Measurements from ENCODE around the gene CNOT3. TPM values are rescaled to one million over a fixed set of nuclear protein-coding genes. Genes with fewer than 3 reads are reported as not detected.

The CNOT3 gene
- total and polyA plus RNA-seq, 2 donors (not counting 1 experiment from before 2014, with no cell fraction given) = 28.1 to 82.1 TPM

DNA sequence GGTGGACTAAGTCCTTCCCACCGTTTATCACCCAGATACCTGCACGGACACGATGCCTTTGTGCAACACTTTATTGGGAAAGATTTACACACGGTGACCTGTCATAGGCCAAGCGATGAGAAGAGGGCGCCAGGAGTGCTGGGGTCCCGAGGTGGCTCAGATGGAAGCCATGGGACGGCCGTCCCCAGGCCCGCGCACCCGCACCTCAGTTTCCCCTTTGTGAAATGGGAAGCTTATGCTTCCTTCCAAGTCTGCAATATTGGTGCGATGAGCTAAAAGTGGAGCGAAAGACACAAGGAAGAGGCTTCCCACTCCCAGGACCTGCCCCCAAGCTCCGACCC is 35.8 kb downstream of the CNOT3 start:
- no peak overlapping the region for H3K27ac ChIP-seq (ENCODE audit: low read length in 2 of 2)
- ChIA-PET POLR2A (interaction anchor here (0.6 to 1.8 kb wide), 2 partner anchors 16 to 443 kb away, joined by 8 read pairs; partner anchors contain the start of gene MBOAT7), CTCF (interaction anchor here (0.9 to 8.5 kb wide), 3 partner anchors 17 to 59 kb away, joined by 3 to 50 read pairs (median 3); partner anchors contain the start of genes MBOAT7 and TSEN34)
- H3K4me1 ChIP-seq (ENCODE audit: control insufficient read depth in 2 of 2, insufficient read depth in 2 of 2, low read length in 2 of 2) = peaks cover 16 to 21% of the 10 kb centered on the region in 2 donors
- Mint-ChIP-seq H3K4me3 (no peak overlapping the region), H3K27me3 (no peaks in the 10 kb centered on the region), H3K4me1 (peaks cover 18% of the 10 kb centered on the region), H3K27ac (no peak overlapping the region), H3K9me3 (ENCODE audit: insufficient read depth) (no peaks in the 10 kb centered on the region)
- peaks cover 0 to 10% (median under 1%) of the 10 kb centered on the region in 4 experiments for H3K27me3 ChIP-seq (replicated peaks in 1 of 4; ENCODE audit: control extremely low read depth in 1 of 4, control insufficient read depth in 3 of 4, insufficient read depth in 4 of 4, low read length in 3 of 4)
- WGBS (ENCODE audit: insufficient coverage) = 54% methylated on average over 14 of the region's 15 CpGs
- H4K20me1 ChIP-seq (ENCODE audit: control insufficient read depth, insufficient read depth, low read length, poor library complexity, severe bottlenecking) = peaks cover 7% of the 10 kb centered on the region
- H3K9ac ChIP-seq (ENCODE audit: low read length) = no peak overlapping the region
- ATAC-seq (ENCODE audit: low read depth) (no peak), DNase-seq (no peak)
- no peaks in the 10 kb centered on the region for H3K79me2 ChIP-seq (ENCODE audit: control insufficient read depth, insufficient read depth, low read length)
- no peak overlapping the region for H2AFZ ChIP-seq (ENCODE audit: insufficient read depth, low read depth, low read length, poor library complexity, severe bottlenecking)
- H3K36me3 ChIP-seq (replicated peaks in 1 of 2; ENCODE audit: control extremely low read depth in 1 of 2, control insufficient read depth in 1 of 2, extremely low read depth in 1 of 2, insufficient read depth in 2 of 2, low read length in 1 of 2) = peaks cover 0 to 1% of the 10 kb centered on the region in 2 experiments
- H3K4me3 ChIP-seq (ENCODE audit: control extremely low read depth in 1 of 5, extremely low read depth in 1 of 5, insufficient read depth in 1 of 5, low read depth in 2 of 5, low read length in 4 of 5) = no peak overlapping the region
- intact Hi-C loops (cut with micrococcal nuclease) = loop anchor here (1.0 kb wide), 1 partner anchor 16 kb away; the partner anchor contains the start of gene MBOAT7
- no peak for TF ChIP-seq EZH2 (IDR thresholded peaks at IDR 0.05; ENCODE audit: borderline replicate concordance, insufficient read depth, low read depth, low read length, poor library complexity, severe bottlenecking)
- TF ChIP-seq, protein P1, sequence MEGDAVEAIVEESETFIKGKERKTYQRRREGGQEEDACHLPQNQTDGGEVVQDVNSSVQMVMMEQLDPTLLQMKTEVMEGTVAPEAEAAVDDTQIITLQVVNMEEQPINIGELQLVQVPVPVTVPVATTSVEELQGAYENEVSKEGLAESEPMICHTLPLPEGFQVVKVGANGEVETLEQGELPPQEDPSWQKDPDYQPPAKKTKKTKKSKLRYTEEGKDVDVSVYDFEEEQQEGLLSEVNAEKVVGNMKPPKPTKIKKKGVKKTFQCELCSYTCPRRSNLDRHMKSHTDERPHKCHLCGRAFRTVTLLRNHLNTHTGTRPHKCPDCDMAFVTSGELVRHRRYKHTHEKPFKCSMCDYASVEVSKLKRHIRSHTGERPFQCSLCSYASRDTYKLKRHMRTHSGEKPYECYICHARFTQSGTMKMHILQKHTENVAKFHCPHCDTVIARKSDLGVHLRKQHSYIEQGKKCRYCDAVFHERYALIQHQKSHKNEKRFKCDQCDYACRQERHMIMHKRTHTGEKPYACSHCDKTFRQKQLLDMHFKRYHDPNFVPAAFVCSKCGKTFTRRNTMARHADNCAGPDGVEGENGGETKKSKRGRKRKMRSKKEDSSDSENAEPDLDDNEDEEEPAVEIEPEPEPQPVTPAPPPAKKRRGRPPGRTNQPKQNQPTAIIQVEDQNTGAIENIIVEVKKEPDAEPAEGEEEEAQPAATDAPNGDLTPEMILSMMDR (IDR thresholded peaks at IDR 0.05) = no peak
- no peaks in the 10 kb centered on the region for H3K9me3 ChIP-seq (ENCODE audit: control extremely low read depth in 1 of 3, control insufficient read depth in 2 of 3, insufficient read depth in 1 of 3, low read length in 2 of 3)
- peak overlapping the region; percentile 49 for H3K4me2 ChIP-seq (replicated peaks; ENCODE audit: low read depth, low read length, poor library complexity, severe bottlenecking)
